ENCODE results near the gene ARHGEF9.
"Not testable (repeated sequence)": the region's sequence is repeated elsewhere in the genome, so short reads cannot be mapped to it uniquely, and the experiment has no call there.

ARHGEF9 gene

DNA sequence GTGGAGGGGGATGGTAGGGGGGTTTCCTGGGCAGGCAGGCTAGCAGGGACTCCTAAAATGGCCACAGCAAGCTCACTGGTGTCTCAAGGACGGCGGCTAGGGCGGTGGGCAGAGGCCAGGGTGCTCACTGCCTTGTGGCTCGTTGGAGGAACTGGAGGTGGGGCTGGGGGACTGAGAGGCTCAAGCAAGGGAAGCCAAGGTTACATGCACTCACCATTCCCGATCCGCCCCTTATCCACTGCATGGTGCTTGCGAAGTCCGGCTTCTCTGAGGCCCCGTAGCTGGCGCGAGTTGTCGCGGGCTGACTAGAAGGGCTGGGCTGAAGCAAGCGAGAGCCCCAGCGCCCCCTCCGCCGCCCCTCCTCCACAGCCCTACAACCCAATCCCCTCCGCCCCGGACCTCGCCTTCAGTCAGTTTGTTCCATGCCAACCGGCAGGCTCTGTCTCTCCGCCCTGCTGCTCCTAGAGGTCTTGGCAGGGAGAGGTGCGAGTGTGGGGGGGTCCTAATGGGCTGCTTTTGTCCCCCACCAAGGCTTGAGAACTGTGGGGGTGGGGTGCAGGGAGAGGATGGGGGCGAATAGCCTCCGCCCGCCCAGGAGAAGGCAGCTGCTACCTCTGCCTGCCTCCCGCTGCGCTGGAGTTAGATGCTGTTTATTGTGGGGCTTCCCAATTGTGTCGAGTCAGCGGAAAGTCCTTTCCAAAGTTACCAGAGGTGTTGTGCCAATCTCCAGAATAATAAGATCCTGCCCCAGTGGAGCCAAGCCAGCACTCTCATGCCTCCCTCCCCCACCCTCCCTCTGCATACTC lies at the start of gene ARHGEF9:
Gene ARHGEF9 (minus strand): TSS at position 313 of the 806 bp plus-strand sequence. CDS start 69 bp downstream, at position 244.
- DNase-seq (ENCODE audit: low read depth, low spot score): peak; percentile 74

DNA sequence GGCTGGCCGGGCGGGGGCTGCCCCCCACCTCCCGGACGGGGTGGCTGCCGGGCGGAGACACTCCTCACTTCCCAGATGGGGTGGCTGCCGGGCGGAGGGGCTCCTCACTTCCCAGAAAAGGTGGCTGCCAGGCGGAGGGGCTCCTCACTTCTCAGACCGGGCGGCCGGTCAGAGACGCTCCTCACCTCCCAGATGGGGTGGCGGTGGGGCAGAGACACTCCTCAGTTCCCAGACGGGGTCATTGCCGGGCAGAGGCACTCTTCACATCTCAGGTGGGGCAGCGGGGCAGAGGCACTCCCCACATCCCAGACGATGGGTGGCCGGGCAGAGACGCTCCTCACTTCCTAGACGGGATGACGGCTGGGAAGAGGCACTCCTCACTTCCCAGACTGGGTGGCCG lies 40.4 kb upstream of the ARHGEF9 start:
- not testable (repeated sequence) for DNase-seq (ENCODE audit: low read depth, low spot score)

DNA sequence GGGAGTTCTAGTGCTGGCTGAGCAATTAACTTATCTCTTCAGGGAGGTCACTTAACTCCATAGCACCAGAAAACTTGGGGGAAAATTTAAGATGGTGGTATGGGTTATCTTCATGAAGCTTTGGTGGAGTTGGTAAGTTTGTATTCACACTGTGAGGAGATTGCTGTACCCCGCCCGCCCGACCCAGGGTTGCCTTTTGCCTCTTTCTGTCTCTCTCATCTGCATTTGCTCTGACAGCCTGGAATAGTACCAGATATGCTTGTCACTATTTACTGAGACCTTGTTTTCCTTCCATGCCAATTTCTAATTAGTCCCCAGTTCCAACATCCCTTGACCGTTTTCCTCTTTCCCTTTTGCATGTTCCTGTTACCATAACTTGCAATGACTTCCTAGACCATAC lies 33.1 kb upstream of the ARHGEF9 start:
- DNase-seq (ENCODE audit: low read depth, low spot score): no peak

DNA sequence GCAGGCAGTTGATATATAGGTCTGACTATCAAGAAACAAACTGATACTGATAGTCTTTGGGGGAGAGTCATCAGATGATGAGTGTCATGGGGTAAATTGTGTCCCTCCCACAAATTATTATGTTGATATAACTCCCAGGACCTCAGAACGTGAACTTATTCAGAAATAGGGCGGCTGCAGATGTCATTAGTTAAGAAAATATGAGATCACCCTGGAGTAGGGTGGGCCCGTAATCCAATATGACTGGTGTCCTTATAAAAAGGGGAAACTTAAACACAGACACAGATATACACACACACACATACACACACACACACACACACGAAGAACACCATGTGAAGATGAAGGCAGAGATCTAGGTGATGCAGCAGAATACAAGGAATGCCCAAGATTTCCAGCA lies 32.7 kb upstream of the ARHGEF9 start:
- no peak for DNase-seq (ENCODE audit: low read depth, low spot score)

DNA sequence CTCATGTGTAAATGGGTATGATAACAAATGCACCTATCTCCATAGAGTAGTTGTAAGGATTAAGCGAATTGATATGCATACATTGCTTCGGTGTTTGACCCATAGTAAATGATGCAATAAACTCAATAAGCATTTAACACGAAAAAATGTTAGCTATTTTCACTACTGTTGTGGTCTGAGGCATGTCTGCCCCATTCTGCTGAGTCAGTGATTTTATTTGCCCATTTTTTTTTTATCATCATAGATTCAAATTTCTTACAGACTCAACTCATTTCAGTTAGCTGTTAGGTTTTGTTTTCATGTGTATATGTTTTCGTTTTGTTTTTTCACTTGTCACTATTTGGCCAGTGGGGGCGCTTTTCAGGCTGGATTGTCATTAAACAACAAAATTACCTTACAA lies 27.8 kb upstream of the ARHGEF9 start:
- no peak for DNase-seq (ENCODE audit: low read depth, low spot score)

DNA sequence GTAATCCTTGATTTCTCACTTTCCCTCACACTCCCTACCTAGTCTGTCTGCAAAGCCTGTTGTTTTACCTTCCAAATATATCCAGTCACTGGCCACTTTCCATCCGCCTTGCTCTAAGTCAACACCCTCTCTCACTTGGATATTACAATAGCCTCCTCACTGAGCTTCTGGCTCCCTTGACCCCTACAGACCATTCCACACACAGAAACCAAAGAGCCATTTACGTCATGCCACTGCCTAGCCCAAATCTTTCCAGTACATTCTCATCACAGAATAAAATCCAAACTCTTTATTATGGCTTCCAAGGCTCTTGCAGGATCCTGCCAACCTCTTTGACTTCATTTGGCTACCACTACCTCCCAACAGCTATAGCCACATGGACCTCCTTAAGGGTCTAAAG lies 25.7 kb upstream of the ARHGEF9 start:
- DNase-seq (ENCODE audit: low read depth, low spot score): no peak

DNA sequence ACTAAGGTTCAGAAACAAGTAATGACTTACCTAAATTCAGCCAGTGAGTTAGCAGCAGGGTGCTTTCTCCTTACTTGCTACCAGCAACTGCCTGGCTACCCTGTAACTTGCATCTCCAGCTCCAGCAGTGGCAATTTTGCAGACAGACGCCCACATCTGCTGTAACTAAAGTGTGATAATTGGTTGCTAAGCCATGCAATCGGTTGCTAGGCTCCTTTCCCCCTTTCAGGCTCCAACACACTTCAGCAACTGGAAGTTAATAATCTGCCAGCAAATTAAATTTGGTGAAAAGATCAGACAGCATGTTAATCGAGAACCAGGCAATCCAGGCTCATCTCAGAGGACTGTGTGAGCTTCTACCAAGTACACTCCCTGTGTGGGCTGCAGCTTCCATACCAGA lies 24.2 kb upstream of the ARHGEF9 start:
- DNase-seq (ENCODE audit: low read depth, low spot score): no peak

DNA sequence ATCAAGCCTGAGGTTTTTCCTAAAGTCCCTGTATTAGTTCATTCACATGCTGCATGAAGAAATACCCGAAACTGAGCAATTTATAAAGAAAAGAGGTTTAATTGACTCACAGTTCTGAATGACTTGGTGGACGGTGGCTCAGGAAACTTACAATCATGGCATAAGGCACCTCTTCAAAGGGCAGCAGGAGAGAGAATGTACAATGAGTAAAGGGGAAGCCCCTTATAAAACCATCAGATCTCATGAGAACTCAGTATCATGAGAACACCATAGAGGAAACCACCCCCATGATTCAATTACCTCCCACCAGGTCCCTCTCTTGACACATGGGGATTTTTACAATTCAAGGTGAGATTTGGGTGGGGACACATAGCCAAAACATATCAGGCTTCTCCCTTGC lies 10.4 kb upstream of the ARHGEF9 start:
- not testable (repeated sequence) for DNase-seq (ENCODE audit: low read depth, low spot score)

DNA sequence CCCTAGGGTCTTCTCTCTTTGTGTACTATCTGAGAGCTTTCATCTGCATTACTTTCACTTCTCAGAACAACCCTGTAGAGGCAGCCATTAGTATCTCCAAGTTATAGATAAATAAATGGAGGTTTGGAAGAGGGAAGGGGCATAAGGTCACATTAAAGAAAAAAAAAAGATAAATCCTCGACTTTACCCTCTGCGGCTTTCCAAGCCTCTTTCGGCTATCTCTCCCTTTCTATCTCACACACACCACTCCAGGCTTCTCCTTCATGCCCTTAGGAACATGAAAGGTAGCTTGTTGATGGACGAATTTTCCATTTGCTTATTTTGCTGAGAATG lies 660 bp upstream of the ARHGEF9 start:
- DNase-seq (ENCODE audit: low read depth, low spot score): no peak

DNA sequence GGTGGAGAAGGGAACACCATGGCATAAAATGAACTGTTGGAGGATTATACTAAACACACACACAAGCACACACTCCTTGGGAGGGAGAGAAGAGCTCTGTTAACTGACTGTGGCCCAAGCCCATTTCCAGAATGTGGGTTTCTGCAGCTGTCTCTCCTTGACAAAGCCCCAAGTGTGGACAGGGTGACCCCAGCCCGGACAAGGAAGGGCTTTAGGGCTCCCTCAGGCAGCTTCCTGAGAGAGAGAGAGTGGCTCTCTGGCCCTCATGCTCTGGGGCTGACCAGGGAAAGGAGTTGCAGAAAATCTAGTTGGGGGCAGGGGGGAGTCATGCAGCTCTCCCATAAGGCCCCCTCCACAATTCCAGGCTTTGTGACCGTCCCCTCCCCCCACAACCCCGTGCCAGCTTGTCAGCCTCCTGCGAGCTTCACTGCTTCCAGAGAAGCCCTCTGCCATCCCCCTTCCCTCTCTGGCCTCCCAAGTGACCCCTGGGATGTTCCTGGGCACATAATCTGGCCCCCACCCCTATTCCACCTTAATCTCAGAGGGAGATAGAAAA lies 590 bp downstream of the ARHGEF9 start:
- DNase-seq (ENCODE audit: low read depth, low spot score): no peak

DNA sequence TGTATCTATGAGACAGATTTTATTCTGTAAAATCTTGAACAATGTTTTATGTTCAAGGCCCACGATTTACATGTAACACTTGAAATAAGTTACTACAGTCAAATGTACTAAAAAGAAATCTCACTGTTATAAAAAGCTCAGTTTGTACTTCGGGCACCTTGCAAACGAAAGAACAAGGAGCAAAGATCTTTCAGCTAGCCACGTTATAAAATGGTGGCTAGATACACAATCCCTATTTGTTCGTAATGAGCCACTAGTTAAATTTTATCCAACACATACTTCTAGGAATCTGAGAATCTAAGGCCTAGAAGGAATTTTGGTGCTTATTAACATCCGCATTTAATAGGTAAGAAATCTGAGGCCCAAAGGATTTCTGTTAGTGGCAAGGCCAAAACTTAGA lies 2.5 kb downstream of the ARHGEF9 start:
- DNase-seq (ENCODE audit: low read depth, low spot score): no peak

DNA sequence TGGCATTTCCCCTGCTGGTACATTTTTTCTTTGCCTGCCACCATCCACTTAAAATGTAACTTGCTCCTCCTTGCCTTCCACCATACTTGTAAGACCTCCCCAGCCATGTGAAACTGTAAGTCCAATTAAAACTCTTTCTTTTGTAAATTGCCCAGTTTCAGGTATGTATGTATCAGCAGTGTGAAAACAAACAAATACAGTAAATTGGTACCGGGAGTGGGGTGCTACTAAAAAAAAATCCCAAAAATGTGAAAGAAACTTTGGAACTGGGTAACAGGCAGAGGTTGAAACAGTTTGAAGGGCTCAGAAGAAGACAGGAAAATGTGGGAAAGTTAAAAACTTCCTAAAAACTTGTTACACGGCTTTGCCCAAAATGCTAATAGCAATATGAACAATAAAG lies 16.3 kb downstream of the ARHGEF9 start:
- DNase-seq (ENCODE audit: low read depth, low spot score): no peak

DNA sequence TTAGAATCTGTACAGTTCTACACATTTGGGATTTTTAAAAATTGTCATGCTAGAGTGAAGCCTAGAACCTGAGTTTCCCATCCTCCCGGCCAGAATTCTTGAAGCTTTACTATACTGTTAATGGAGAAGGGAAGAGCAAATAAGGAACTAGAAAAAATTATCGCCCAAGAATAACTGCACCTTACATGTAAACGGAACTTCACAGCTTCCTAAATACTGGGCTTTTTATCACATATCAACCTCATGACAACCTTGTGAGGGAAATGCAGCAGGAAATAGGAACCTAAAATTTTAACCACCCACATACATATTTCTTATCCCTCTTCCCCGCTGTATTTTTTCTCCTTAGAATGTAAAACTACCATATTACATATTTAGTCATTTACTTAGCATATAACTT lies 19.3 kb downstream of the ARHGEF9 start:
- DNase-seq (ENCODE audit: low read depth, low spot score): no peak

DNA sequence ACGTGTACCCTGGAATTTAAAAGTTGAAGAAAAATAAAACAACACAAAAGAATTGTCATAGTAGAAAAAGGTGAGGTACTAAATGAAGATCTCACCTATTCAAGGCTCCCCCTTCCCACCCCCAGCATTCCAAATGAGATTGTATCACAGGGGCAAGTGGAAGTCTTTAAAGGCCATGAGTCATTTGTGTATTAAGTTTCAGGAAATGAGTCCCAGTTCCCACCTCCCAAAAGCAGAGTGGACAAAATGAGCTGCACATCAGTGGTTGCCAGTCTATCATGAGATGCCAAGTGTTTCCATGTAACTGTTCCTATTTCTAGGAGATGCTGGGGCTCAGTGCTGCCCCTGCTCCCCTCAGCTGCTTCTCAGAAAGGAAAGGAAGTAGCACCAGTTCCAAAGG lies 20.1 kb downstream of the ARHGEF9 start:
- DNase-seq (ENCODE audit: low read depth, low spot score): no peak

DNA sequence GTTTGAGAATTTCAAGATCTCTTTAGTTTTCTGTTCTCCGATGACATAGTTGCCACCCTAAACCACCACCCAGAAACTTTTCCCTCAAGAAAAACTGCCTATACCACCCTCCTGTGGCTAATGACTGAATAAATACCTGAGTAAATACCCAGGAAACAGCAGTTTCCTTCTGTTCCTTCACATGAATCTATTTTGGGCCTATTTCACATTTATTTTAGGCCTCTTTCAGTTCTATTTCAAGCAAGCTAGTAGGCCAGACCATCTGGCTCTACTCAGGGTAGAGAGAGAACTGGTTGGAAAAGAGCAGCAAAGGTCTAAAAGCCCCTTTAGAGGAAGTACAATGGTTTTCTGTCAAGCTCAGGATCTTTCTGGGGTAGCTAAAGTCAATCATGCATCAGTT lies 23.4 kb downstream of the ARHGEF9 start:
- DNase-seq (ENCODE audit: low read depth, low spot score): no peak

DNA sequence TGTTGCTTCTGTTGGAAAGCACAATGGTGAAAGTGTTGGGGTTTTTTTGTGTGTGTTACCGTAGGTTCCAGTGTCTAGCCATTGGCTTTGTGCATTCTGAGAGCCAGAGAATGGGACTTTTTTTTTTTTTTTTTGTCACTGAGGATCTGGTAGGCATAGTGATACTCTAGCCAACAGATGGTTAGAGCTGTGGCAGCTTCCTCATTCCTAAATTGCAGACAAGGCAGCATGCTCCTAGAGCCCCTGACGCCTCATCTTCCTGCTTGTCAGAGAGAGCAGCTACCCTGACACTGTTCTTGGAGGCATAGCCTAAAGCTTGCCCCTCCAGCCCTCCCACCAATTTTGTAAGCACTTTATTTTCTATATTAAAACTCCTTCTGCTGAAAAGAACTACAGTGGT lies 27.0 kb downstream of the ARHGEF9 start:
- DNase-seq (ENCODE audit: low read depth, low spot score): no peak

DNA sequence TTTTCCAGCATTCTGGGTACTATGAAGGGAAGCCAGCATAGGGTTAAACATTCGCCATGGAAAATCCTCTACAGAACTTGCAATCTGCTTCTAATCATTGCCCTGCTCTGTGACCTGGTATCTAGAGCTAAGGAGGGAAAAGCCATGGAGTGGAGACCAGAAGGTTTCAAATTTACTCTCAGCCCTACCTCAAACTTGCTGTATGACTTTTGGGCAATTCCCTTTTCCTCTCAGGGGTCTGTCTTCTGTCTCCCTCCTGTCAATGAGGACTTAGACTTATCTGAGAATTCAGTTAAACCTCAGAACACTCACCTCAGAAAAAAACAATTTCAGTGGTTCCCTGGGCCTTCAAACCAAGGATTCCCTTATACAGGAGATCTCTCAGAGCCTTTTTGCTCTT lies 29.1 kb downstream of the ARHGEF9 start:
- no peak for DNase-seq (ENCODE audit: low read depth, low spot score)

DNA sequence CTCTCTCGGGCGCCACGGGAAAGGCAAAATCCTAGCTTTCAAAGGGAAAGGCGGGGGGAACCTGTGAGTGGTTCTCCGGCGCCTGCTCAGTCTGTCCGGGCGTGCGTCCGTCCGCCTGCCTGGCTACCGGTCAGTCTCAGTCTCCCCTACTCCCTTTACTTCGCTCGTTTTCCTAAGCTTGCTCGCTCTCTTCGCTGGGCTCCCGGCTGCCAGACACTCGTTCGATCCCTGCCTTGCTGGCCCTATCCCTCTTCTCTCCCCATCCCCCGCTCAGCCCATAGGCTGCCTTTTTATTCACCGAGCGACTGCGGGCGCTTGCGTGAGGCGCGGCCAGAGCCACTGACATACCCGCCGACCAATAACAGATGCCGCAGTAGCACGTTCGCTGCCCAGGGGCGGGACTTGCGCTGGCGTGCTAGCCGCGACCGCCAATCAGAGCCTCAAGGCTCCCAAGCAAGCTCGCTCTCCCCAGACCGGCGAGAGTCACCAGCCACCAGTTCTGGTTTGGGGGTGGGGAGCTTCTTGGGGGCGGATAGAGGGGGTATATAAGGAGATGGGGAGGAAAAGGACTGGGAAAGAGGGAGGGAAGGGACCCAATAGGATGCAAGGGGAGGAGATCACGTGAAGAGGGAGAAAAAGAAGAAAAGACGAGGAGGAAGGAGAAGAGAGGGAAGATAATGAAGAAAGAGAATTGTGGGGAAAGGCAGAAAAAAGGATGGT lies 30.0 kb downstream of the ARHGEF9 start:
- DNase-seq (ENCODE audit: low read depth, low spot score): peak; percentile 99

DNA sequence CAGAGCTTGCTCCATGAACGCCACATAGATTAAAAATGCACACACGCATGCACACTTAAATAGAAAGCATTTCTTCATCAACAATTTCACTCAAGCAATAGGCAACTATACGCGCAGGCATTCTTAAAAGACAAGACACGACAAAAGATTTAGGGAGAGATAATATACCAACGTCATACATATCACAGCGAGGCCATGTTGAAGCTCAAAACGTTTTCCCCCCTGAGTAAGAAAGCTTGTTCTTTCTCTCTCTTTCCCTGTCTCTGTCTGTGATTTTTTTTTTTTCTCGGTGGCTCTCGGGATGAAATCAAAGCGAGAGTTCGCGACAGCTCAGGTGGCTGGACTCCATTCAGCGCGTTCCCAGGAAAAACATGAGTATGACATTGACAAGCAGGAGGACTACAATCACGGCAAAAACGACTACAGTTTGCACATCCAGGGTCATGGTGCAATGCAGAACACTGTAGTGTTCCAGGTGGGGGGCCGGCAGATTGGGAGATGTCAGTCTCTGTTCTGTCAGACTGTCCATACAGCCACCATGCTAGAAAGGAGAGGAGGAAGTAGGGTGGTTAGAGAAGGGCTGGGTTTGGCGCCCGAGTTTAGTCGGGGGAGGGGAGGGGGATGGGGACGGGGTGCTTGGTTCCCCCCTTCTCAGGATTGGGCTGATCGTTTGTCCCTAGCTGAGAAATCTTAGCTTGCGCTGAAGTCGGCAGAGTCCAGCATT lies 30.7 kb downstream of the ARHGEF9 start:
- peak; percentile 41 for DNase-seq (ENCODE audit: low read depth, low spot score)

DNA sequence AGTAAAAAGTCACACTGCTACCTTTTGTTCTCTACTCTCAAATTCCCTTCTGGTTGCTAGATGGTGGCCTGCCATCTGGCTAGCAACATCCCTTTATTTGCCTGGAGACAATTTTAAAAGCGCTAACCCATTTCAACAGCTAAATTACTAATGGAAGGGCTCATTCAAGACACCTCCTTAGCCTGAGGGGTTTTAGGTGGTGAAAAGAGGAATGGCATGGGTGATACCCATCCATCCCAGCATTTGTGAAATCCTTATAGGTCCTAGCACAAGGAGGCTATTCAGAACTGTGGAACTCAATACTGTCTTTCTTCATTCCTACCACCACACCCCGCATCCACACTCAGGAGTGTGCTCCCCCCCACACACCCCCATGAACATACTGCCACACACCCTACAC lies 33.5 kb downstream of the ARHGEF9 start:
- peak; percentile 42 for DNase-seq (ENCODE audit: low read depth, low spot score)

DNA sequence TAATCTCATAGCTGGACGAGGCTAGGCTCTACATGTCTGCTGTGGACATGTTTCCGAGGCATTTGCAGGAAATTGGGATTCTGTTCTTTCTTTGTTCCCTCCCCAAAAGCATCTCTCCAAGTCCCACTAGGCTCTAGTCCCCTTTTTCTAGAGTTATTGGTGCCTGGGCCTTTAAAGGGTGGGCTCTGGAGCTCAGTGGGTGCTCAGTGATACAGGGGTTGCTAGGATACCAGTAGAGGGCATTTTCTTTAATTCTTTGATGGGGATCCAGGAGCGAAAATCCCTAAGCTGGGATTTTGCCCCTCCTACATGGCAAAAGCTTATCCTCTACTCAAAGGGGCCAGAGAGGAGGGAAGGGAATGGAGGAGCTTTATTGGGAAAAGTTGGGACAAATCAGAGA lies 34.2 kb downstream of the ARHGEF9 start:
- no peak for DNase-seq (ENCODE audit: low read depth, low spot score)

DNA sequence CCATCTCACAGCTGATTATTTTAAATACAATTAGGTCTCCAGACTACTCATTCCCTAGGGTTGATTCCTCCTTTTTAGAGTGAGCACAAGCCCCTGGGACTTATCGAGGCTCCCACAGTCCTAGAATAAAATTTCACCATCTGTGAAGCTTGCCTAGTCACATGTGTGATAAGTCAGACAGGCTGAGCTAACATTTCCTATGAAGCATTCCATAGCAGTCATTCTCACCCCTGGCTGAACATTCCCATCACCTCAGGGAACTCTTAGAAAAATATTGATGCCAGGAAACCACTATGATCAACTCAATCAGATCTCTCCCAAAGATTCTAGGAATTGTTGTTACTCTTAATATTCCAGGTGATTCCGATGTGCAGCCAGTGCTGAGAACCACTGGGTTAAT lies 37.7 kb downstream of the ARHGEF9 start:
- DNase-seq (ENCODE audit: low read depth, low spot score): no peak

All from ELF-1 (cell line).